Mucosa of rectum (tissue), 2 donors: ENCODE results near the gene PGM2L1.
"Not testable (repeated sequence)": the region's sequence is repeated elsewhere in the genome, so short reads cannot be mapped to it uniquely, and the experiment has no call there.

ENCODE experiments used
- H3K27ac ChIP-seq, 2 donors: one replicate each; pipeline ENCODE4 v1.7.0; 2013; ENCODE audit warnings: inconsistent platforms in 2 of 2, low read depth in 2 of 2, low read length in 2 of 2
- H3K27me3 ChIP-seq, 2 donors: one replicate each; pipeline ENCODE4 v1.7.0; 2013; ENCODE audit warnings: low read length in 2 of 2; ENCODE audit not compliant: control insufficient read depth in 2 of 2, insufficient read depth in 2 of 2
- H3K36me3 ChIP-seq, 2 donors: one replicate each; pipeline ENCODE4 v1.7.0; 2013; ENCODE audit warnings: low read length in 2 of 2; ENCODE audit not compliant: control insufficient read depth in 2 of 2, insufficient read depth in 2 of 2
- H3K4me1 ChIP-seq, 2 donors: one replicate each; pipeline ENCODE4 v1.7.0; 2013; ENCODE audit warnings: low read length in 2 of 2, mild to moderate bottlenecking in 1 of 2; ENCODE audit not compliant: control insufficient read depth in 2 of 2, insufficient read depth in 2 of 2
- H3K4me3 ChIP-seq, 2 donors: one replicate each; pipeline ENCODE4 v1.7.0; 2013; ENCODE audit warnings: low read length in 2 of 2
- H3K9ac ChIP-seq, 2 donors: one replicate each; pipeline ENCODE4 v1.7.0; 2013; ENCODE audit warnings: low read length in 2 of 2, low read depth in 1 of 2, mild to moderate bottlenecking in 1 of 2
- H3K9me3 ChIP-seq, 2 donors: one replicate each; pipeline ENCODE4 v1.7.0; 2013; ENCODE audit warnings: low read length in 2 of 2; ENCODE audit not compliant: control insufficient read depth in 2 of 2
- donor health status: healthy.
- donor health status: Normal muscosa, but diverticular disease.

PGM2L1 gene

DNA sequence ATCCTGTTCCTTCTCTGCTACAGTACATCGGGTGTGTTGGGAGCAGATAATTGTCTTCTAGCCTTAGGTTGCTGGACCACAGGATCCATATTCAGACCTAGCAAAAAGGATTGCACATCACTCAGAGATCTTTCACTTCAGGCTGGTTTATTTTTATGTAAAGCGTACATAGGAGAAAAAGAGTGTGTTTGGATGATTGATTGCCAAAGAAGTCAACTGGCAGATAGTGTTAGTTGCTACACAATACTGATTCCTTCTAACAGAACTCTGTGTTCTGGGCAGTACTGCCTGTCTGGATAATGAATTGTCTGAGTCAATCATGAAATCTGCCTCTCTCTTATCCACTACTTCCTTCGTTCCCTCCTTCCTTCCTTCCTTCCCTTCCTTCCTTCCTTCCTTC is 31.0 kb upstream of the PGM2L1 start:
- H3K36me3 ChIP-seq, result no peaks in the 10 kb centered on the region
- no peaks in the 10 kb centered on the region for H3K4me1 ChIP-seq
- H3K9ac ChIP-seq, result no peak overlapping the region
- H3K9me3 ChIP-seq, result no peaks in the 10 kb centered on the region
- no peak overlapping the region for H3K4me3 ChIP-seq
- H3K27me3 ChIP-seq, result no peaks in the 10 kb centered on the region
- H3K27ac ChIP-seq, result no peak overlapping the region

DNA sequence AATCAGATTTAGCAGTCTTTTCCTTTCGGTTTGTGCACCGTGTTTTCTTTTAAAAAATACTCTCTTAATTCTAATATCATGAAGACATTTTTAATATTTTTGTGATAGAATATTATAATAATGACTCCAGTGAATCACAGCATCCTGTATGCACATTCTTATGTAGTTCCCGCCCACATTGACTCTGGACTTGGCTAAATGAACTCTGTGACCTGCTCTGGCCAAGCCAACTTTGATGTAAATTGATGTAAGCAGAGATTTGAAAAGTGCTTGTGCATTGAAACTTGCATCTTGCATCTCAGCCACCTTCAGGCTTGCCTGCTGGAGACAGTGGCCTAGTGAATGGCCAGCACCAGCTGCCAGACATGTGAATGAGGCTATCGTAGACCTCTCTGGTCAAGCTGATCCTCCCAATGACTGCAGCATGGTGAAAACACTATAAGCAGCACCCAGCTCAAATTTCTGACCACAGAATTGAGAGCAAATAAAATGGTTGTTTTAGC is 29.2 kb upstream of the PGM2L1 start:
- no peak overlapping the region for H3K9ac ChIP-seq
- no peaks in the 10 kb centered on the region for H3K27me3 ChIP-seq
- H3K4me3 ChIP-seq, result no peak overlapping the region
- no peaks in the 10 kb centered on the region for H3K9me3 ChIP-seq
- H3K4me1 ChIP-seq, result no peaks in the 10 kb centered on the region
- no peaks in the 10 kb centered on the region for H3K36me3 ChIP-seq
- no peak overlapping the region for H3K27ac ChIP-seq

- no peaks in the 10 kb centered on the region for H3K4me1 ChIP-seq
- H3K9me3 ChIP-seq, result no peaks in the 10 kb centered on the region
- no peak overlapping the region for H3K27ac ChIP-seq
- H3K4me3 ChIP-seq, result no peak overlapping the region
- no peak overlapping the region for H3K9ac ChIP-seq
- no peaks in the 10 kb centered on the region for H3K27me3 ChIP-seq
- H3K36me3 ChIP-seq, result no peaks in the 10 kb centered on the region
Observed at GRCh38 chr11:74425100-74425499, 26.9 kb upstream of the PGM2L1 start.

DNA sequence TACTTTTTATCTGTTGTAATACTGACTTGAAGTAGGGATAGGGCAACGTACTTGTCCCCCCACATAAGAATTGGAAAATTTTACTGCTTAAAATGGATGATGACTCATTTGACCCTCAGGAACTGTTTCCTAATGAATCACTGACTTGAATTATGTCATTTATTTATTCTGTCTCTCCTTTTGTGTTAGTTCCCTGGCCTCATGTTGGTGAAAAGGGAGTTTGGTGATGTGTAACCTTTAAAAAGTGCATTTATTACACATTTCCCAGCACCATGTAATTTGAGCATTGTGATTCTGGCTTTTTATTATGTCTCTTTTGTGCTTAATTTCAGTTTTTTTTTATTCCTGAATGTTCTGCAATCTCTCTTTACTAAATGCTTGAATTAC is 20.3 kb upstream of the PGM2L1 start:
- Histone ChIP-seq H3K27ac (peak overlapping the region in 1 of 2 donors; percentile 0), H3K4me1 (no peaks in the 10 kb centered on the region), H3K9ac (no peak overlapping the region), H3K4me3 (no peak overlapping the region), H3K9me3 (no peaks in the 10 kb centered on the region), H3K27me3 (no peaks in the 10 kb centered on the region), H3K36me3 (no peaks in the 10 kb centered on the region)

- H3K9ac ChIP-seq, result no peak overlapping the region
- no peaks in the 10 kb centered on the region for H3K27me3 ChIP-seq
- H3K9me3 ChIP-seq, result no peaks in the 10 kb centered on the region
- H3K4me3 ChIP-seq, result no peak overlapping the region
- no peaks in the 10 kb centered on the region for H3K4me1 ChIP-seq
- H3K27ac ChIP-seq, result no peak overlapping the region
- no peaks in the 10 kb centered on the region for H3K36me3 ChIP-seq
Observed at GRCh38 chr11:74417860-74418508, 19.8 kb upstream of the PGM2L1 start.

DNA sequence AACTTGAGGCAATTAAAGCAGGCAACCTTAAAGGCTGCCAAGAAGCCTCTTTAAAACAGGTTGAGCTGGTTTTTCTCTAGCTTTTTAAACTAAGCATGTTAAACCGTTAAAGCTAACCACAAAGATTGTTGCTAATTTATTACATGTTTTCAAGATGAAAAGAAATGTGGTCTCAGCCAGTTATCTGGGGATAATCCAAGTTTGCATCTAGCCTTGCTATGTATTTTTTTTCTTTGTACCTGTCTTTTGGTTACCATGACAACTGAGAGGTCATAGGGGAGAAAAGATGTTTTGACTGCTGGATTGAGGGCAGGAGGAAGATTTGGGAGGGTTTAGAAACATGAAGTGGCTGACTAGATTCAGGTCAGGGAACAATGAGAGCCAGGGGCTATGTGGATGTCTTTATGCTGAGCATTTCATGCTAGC is 19.2 kb upstream of the PGM2L1 start:
- no peak overlapping the region for H3K27ac ChIP-seq
- H3K36me3 ChIP-seq, result no peaks in the 10 kb centered on the region
- no peak overlapping the region for H3K9ac ChIP-seq

DNA sequence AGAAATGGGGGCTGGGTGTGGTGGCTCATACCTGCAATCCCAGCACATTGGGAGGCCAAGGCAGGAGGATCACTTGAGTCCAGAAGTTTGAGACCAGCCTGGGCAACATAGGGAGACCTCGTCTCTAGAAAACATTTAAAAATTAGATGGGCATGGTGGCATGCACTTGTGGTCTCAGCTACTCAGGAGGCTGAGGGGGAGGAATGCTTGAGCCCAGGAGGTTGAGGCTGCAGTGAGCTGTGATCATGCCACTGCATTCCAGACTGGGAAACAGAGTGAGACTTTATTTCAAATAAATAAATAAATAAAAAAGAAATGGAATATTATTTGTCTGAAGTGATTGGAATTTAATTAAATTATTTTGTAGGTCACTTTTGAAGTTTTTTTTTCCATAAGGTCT is 18.7 kb upstream of the PGM2L1 start:
- H3K9me3 ChIP-seq, H3K36me3 ChIP-seq, H3K27me3 ChIP-seq, H3K4me3 ChIP-seq, H3K4me1 ChIP-seq, H3K9ac ChIP-seq, H3K27ac ChIP-seq: not testable (repeated sequence)

More for the DNA sequence above, 19.2 kb upstream of the PGM2L1 start:
- Histone ChIP-seq H3K27me3 (no peaks in the 10 kb centered on the region), H3K4me1 (no peaks in the 10 kb centered on the region), H3K4me3 (no peak overlapping the region), H3K9me3 (no peaks in the 10 kb centered on the region)

GRCh38 chr11:74412733-74413359 is 14.6 kb upstream of the PGM2L1 start:
- H3K27ac ChIP-seq, result no peak overlapping the region
- no peaks in the 10 kb centered on the region for H3K36me3 ChIP-seq
- no peaks in the 10 kb centered on the region for H3K27me3 ChIP-seq
- H3K9ac ChIP-seq, result no peak overlapping the region
- no peaks in the 10 kb centered on the region for H3K4me1 ChIP-seq
- no peak overlapping the region for H3K4me3 ChIP-seq
- H3K9me3 ChIP-seq, result no peaks in the 10 kb centered on the region

- H3K4me3 ChIP-seq, result no peak overlapping the region
- no peaks in the 10 kb centered on the region for H3K9me3 ChIP-seq
- H3K27me3 ChIP-seq, result no peaks in the 10 kb centered on the region
- no peak overlapping the region for H3K9ac ChIP-seq
- H3K27ac ChIP-seq, result no peak overlapping the region
- H3K4me1 ChIP-seq, result no peaks in the 10 kb centered on the region
- H3K36me3 ChIP-seq, result no peaks in the 10 kb centered on the region
Observed at GRCh38 chr11:74412321-74412720, 14.1 kb upstream of the PGM2L1 start.

GRCh38 chr11:74409633-74410032 is 11.4 kb upstream of the PGM2L1 start:
- Histone ChIP-seq H3K27ac (no peak overlapping the region), H3K9ac (no peak overlapping the region), H3K9me3 (no peaks in the 10 kb centered on the region), H3K4me1 (no peaks in the 10 kb centered on the region), H3K36me3 (no peaks in the 10 kb centered on the region), H3K27me3 (no peaks in the 10 kb centered on the region), H3K4me3 (no peak overlapping the region)
